DND-41 (cell line): Measurements from ENCODE around the gene UFM1.

Source experiments
- ATAC-seq: fragments of 200-7000 bp; cut with Tn5 transposase; 3 replicates; pipeline ENCODE4 v1.9.1; 2021; ENCODE audit warnings: low read depth; ENCODE audit not compliant: insufficient read depth
- DNase-seq: peaks from one replicate; pipeline ENCODE4 v3.0.0-alpha.2; 2020
- H2AFZ ChIP-seq: 2 replicates; pipeline ENCODE4 v1.6.0; 2012; ENCODE audit warnings: low read depth, low read length
- H3K27ac ChIP-seq: 2 replicates; pipeline ENCODE4 v1.5.1; 2012; ENCODE audit warnings: low read length, inconsistent platforms
- H3K27me3 ChIP-seq: fragments of 200-600 bp; sonication (generic); 2 replicates; pipeline ENCODE4 v1.6.0; 2012; ENCODE audit warnings: low read length, mild to moderate bottlenecking, inconsistent platforms; ENCODE audit not compliant: insufficient read depth, poor library complexity
- H3K36me3 ChIP-seq: 2 replicates; pipeline ENCODE4 v1.5.1; 2012; ENCODE audit warnings: low read length, inconsistent platforms; ENCODE audit not compliant: insufficient read depth
- H3K4me1 ChIP-seq: 2 replicates; pipeline ENCODE4 v1.5.1; 2012; ENCODE audit warnings: mild to moderate bottlenecking, low read length; ENCODE audit not compliant: insufficient read depth
- H3K4me2 ChIP-seq: 2 replicates; pipeline ENCODE4 v1.6.0; 2012; ENCODE audit warnings: mild to moderate bottlenecking, moderate library complexity, low read length, inconsistent platforms; ENCODE audit not compliant: insufficient read depth
- H3K4me3 ChIP-seq, 2 experiments: fragments of 200-600 bp in 1 of 2; shearing (Covaris generic) in 1 of 2; 2 replicates each; pipeline ENCODE4 v1.5.1; 2012 to 2016; ENCODE audit warnings: inconsistent platforms in 2 of 2, low read length in 2 of 2, mild to moderate bottlenecking in 2 of 2, low read depth in 1 of 2, moderate library complexity in 1 of 2
- H3K79me2 ChIP-seq: 2 replicates; pipeline ENCODE4 v1.6.0; 2012; ENCODE audit warnings: low read length, inconsistent platforms; ENCODE audit not compliant: insufficient read depth
- H3K9ac ChIP-seq: 2 replicates; pipeline ENCODE4 v1.6.0; 2012; ENCODE audit warnings: low read depth, mild to moderate bottlenecking, inconsistent platforms, low read length, moderate library complexity
- H3K9me3 ChIP-seq: 2 replicates; pipeline ENCODE4 v1.5.1; 2012; ENCODE audit warnings: low read length, moderate library complexity, mild to moderate bottlenecking, inconsistent platforms; ENCODE audit not compliant: insufficient read depth, severe bottlenecking
- H4K20me1 ChIP-seq: 2 replicates; pipeline ENCODE4 v1.6.0; 2012; ENCODE audit warnings: low read length; ENCODE audit not compliant: insufficient read depth
- CTCF ChIP-seq: IDR thresholded peaks from 2 replicates; pipeline ENCODE4 v1.5.1; 2012; ENCODE audit warnings: borderline replicate concordance, low read length, moderate library complexity, mild to moderate bottlenecking; ENCODE audit not compliant: poor library complexity, severe bottlenecking; ENCODE audit errors: extremely low read depth
- EZH2 ChIP-seq: IDR thresholded peaks from 3 replicates; pipeline ENCODE4 v1.6.1; 2012; ENCODE audit warnings: borderline replicate concordance, low read depth, mild to moderate bottlenecking, moderate library complexity, low read length, inconsistent platforms; ENCODE audit not compliant: severe bottlenecking

The UFM1 gene

GRCh38 chr13:38412266-38412665, 62.6 kb downstream of the UFM1 start:
- no peak overlapping the region for H3K4me3 ChIP-seq
- H3K9ac ChIP-seq = no peak overlapping the region
- H3K36me3 ChIP-seq = no peaks in the 10 kb centered on the region
- H3K27me3 ChIP-seq = no peaks in the 10 kb centered on the region
- no peaks in the 10 kb centered on the region for H4K20me1 ChIP-seq
- TF ChIP-seq CTCF = no peak
- TF ChIP-seq EZH2 = no peak
- H3K9me3 ChIP-seq = no peaks in the 10 kb centered on the region
- H3K27ac ChIP-seq = no peak overlapping the region
- DNase-seq (no peak), ATAC-seq (no peak)
- no peak overlapping the region for H2AFZ ChIP-seq
- H3K4me1 ChIP-seq = no peaks in the 10 kb centered on the region
- H3K79me2 ChIP-seq = no peaks in the 10 kb centered on the region
- no peak overlapping the region for H3K4me2 ChIP-seq
